Neuronal stem cell (in vitro differentiated cells): ENCODE results near the gene DHX16.

Source experiments
- DNase-seq: peaks from one replicate; pipeline ENCODE4 v3.0.0-alpha.2; 2013; ENCODE audit warnings: low spot score
- H2AFZ ChIP-seq: one replicate; pipeline ENCODE4 v1.6.1; 2013; ENCODE audit warnings: mild to moderate bottlenecking, low read length, inconsistent platforms
- H2AK5ac ChIP-seq: 2 replicates; pipeline ENCODE4 v1.6.1; 2013; ENCODE audit warnings: low read depth, mild to moderate bottlenecking, inconsistent platforms, low read length, moderate library complexity, mixed read lengths
- H2BK120ac ChIP-seq: 2 replicates; pipeline ENCODE4 v1.6.1; 2013; ENCODE audit warnings: low read depth, mild to moderate bottlenecking, inconsistent platforms, low read length, moderate library complexity, mixed read lengths
- H2BK12ac ChIP-seq: one replicate; pipeline ENCODE4 v1.6.1; 2013; ENCODE audit warnings: low read length, inconsistent platforms
- H2BK15ac ChIP-seq: 2 replicates; pipeline ENCODE4 v1.6.1; 2013; ENCODE audit warnings: mild to moderate bottlenecking, low read length, inconsistent platforms, mixed read lengths
- H2BK5ac ChIP-seq: one replicate; pipeline ENCODE4 v1.6.1; 2013; ENCODE audit warnings: inconsistent platforms, mild to moderate bottlenecking, low read length, moderate library complexity
- H3K14ac ChIP-seq: one replicate; pipeline ENCODE4 v1.6.1; 2013; ENCODE audit warnings: low read length, inconsistent platforms
- H3K18ac ChIP-seq: 2 replicates; pipeline ENCODE4 v1.6.1; 2013; ENCODE audit warnings: low read length, inconsistent platforms
- H3K23ac ChIP-seq: 2 replicates; pipeline ENCODE4 v1.6.1; 2013; ENCODE audit warnings: low read depth, mild to moderate bottlenecking, mixed read lengths, low read length, inconsistent platforms; ENCODE audit not compliant: poor library complexity
- H3K27ac ChIP-seq: replicated peaks from 3 replicates; pipeline ENCODE4 v1.5.1; 2013; ENCODE audit warnings: low read length, inconsistent platforms
- H3K27me3 ChIP-seq, 3 experiments: 2 replicates each; pipeline ENCODE4 v1.6.1; 2013; ENCODE audit warnings: low read length in 3 of 3, mild to moderate bottlenecking in 2 of 3, inconsistent platforms in 1 of 3, low read depth in 1 of 3, mixed read lengths in 1 of 3, moderate library complexity in 1 of 3; ENCODE audit not compliant: control insufficient read depth in 3 of 3, insufficient read depth in 3 of 3
- H3K36me3 ChIP-seq, 2 donors: replicated peaks in 1 of 2; 2 replicates each; pipeline ENCODE4 v1.6.1; 2013; ENCODE audit warnings: low read length in 2 of 2; ENCODE audit not compliant: control insufficient read depth in 2 of 2, insufficient read depth in 2 of 2
- H3K4ac ChIP-seq: 2 replicates; pipeline ENCODE4 v1.6.1; 2013; ENCODE audit warnings: inconsistent platforms, mild to moderate bottlenecking, low read length, moderate library complexity
- H3K4me1 ChIP-seq, 2 donors: 1 replicate in 1 of 2; 2 replicates in 1 of 2; pipeline ENCODE4 v1.6.1; 2013; ENCODE audit warnings: low read length in 2 of 2, low read depth in 1 of 2; ENCODE audit not compliant: control insufficient read depth in 2 of 2, insufficient read depth in 1 of 2
- H3K4me2 ChIP-seq: one replicate; pipeline ENCODE4 v1.6.1; 2013; ENCODE audit warnings: mild to moderate bottlenecking, low read length, inconsistent platforms; ENCODE audit not compliant: insufficient read depth, poor library complexity, severe bottlenecking
- H3K4me3 ChIP-seq, 2 donors: 2 replicates each; pipeline ENCODE4 v1.5.1; 2013; ENCODE audit warnings: low read length in 2 of 2, mild to moderate bottlenecking in 2 of 2, inconsistent platforms in 1 of 2, moderate library complexity in 1 of 2
- H3K79me1 ChIP-seq: one replicate; pipeline ENCODE4 v1.6.1; 2013; ENCODE audit warnings: low read depth, mild to moderate bottlenecking, inconsistent platforms, low read length, moderate library complexity
- H3K9ac ChIP-seq: one replicate; pipeline ENCODE4 v1.6.1; 2013; ENCODE audit warnings: mild to moderate bottlenecking, low read depth, low read length, inconsistent platforms; ENCODE audit not compliant: poor library complexity
- H3K9me3 ChIP-seq, 2 donors: replicated peaks in 1 of 2; 2 replicates each; pipeline versions ENCODE3 to v1.6.1; 2013; ENCODE audit warnings: low read length in 2 of 2, mild to moderate bottlenecking in 2 of 2, inconsistent platforms in 1 of 2, low read depth in 1 of 2, mixed read lengths in 1 of 2, moderate library complexity in 1 of 2; ENCODE audit not compliant: control insufficient read depth in 2 of 2, insufficient read depth in 1 of 2
- H4K8ac ChIP-seq: one replicate; pipeline ENCODE4 v1.6.1; 2013; ENCODE audit warnings: low read depth, mild to moderate bottlenecking, inconsistent platforms, low read length, moderate library complexity
- H4K91ac ChIP-seq: one replicate; pipeline ENCODE4 v1.6.1; 2013; ENCODE audit warnings: low read length, low read depth, mild to moderate bottlenecking, inconsistent platforms; ENCODE audit not compliant: poor library complexity
- WGBS, 2 donors: extraction: QIAGEN DNeasy Blood & Tissue Kit; methylation state at CpG; one replicate each; pipeline ENCODE4 v1.1.7; 2013; ENCODE audit warnings: missing lambda C conversion rate in 2 of 2, mixed read lengths in 1 of 2; ENCODE audit not compliant: insufficient read length in 2 of 2, insufficient replicate concordance in 1 of 2; ENCODE audit errors: extremely low coverage in 2 of 2; 5-methylcytosine and 5-hydroxymethylcytosine counted together

DHX16 gene

DNA sequence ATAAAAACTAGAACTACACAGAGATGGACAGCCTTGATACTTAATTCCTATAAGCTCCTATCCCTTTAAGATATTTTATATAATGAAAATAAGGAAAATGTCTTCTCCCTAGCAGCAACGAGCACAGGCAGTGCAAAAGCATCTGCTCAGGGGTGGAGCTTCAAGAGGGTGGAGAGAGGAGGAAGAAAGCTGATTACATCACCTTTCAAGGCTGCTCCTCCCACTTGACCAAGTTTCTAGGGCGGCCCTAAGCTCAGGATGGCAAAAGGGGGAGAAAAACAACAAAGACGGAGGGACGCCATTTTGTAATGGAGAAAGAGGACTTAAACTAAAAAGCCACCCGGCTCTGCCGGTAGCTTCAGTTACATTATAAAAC is 58.0 kb downstream of the DHX16 start:
- no peak overlapping the region for H3K18ac ChIP-seq
- WGBS, 2 donors: no CpG with 5 or more reads among the region's 6 CpGs
- peaks cover 11% of the 10 kb centered on the region in 2 donors for H3K4me1 ChIP-seq
- DNase-seq: peak; percentile 92
- H2BK12ac ChIP-seq: no peak overlapping the region
- H4K8ac ChIP-seq: no peak overlapping the region
- no peak overlapping the region for H3K27ac ChIP-seq
- H3K36me3 ChIP-seq: peaks cover 10 to 72% of the 10 kb centered on the region in 2 donors
- no peak overlapping the region for H2AK5ac ChIP-seq
- H3K27me3 ChIP-seq: no peaks in the 10 kb centered on the region
- peaks cover 2% of the 10 kb centered on the region for H3K79me1 ChIP-seq
- no peak overlapping the region for H2BK15ac ChIP-seq
- no peak overlapping the region for H3K14ac ChIP-seq
- H3K9me3 ChIP-seq: no peaks in the 10 kb centered on the region
- H3K4me2 ChIP-seq: peak overlapping the region; percentile 60
- H4K91ac ChIP-seq: no peak overlapping the region
- no peak overlapping the region for H2BK5ac ChIP-seq
- H3K9ac ChIP-seq: no peak overlapping the region
- H3K23ac ChIP-seq: no peak overlapping the region
- H2BK120ac ChIP-seq: no peak overlapping the region
- peak overlapping the region in 1 of 2 donors; percentile 73 for H3K4me3 ChIP-seq
- no peak overlapping the region for H3K4ac ChIP-seq
- no peak overlapping the region for H2AFZ ChIP-seq

DNA sequence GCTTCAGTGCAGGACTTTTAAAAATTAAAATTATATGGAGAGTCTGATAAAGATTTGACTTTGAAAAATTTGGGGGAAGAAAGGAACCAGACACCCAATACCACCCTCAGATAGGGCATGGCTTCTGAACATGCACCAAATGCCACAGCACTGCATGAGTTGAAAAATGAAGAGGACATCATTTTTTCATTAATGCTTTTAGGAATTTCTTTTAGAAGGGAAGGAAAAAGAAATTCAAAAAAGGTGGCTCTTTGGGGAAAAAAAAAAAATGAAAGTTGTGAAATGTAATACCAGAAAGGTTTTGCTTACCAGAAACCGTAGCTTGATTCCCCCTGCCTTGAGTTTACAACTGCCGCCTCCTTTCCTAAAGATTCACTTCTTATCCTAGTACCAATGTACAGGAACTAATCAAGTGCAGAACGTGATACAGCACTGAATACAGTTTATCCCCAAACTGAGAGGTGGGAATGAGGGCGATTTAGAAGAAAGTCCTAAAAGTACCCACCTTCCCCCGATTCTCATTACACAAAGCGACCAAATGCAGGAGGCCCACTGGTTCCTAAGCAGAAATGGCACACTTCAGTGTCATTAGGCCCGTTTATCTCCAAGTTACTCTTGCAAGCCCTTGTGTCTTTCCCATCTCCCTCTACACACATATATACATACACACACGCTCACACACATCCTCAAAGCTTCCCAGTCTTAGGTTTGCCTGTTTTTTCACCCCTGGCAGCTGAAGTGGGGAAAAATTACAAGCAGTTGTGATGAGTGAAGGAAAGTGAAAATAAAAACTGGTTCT is 58.6 kb downstream of the DHX16 start:
- peaks cover 2% of the 10 kb centered on the region for H3K79me1 ChIP-seq
- no peak overlapping the region for H2BK120ac ChIP-seq
- H2AFZ ChIP-seq: no peak overlapping the region
- peak overlapping the region; percentile 58 to 73 for H3K4me3 ChIP-seq
- H2AK5ac ChIP-seq: no peak overlapping the region
- no peak overlapping the region for H4K91ac ChIP-seq
- no peak overlapping the region for H3K23ac ChIP-seq
- H3K9me3 ChIP-seq: no peaks in the 10 kb centered on the region
- no peak overlapping the region for H3K18ac ChIP-seq
- H3K27me3 ChIP-seq: no peaks in the 10 kb centered on the region
- H3K36me3 ChIP-seq: peaks cover 11 to 72% of the 10 kb centered on the region in 2 donors
- H4K8ac ChIP-seq: no peak overlapping the region
- no peak overlapping the region for H2BK12ac ChIP-seq
- no peak for DNase-seq
- H3K4me2 ChIP-seq: peak overlapping the region; percentile 60
- WGBS, 2 donors: no CpG with 5 or more reads among the region's 8 CpGs
- H2BK15ac ChIP-seq: no peak overlapping the region
- H3K9ac ChIP-seq: peak overlapping the region; percentile 87
- H3K4me1 ChIP-seq: peaks cover 11% of the 10 kb centered on the region in 2 donors
- no peak overlapping the region for H3K4ac ChIP-seq
- H3K27ac ChIP-seq: peak overlapping the region; percentile 34
- H2BK5ac ChIP-seq: no peak overlapping the region
- no peak overlapping the region for H3K14ac ChIP-seq

GRCh38 chr6:30613251-30614043 is 59.4 kb downstream of the DHX16 start:
- Histone ChIP-seq H2BK12ac (no peak overlapping the region), H3K14ac (no peak overlapping the region), H3K79me1 (peaks cover 2% of the 10 kb centered on the region), H3K23ac (no peak overlapping the region), H2AK5ac (no peak overlapping the region), H3K4me3 (no peak overlapping the region), H2BK120ac (no peak overlapping the region), H2BK5ac (no peak overlapping the region), H2BK15ac (no peak overlapping the region), H3K9ac (no peak overlapping the region), H3K27me3 (no peaks in the 10 kb centered on the region), H3K4me2 (peak overlapping the region; percentile 13), H2AFZ (no peak overlapping the region), H3K9me3 (no peaks in the 10 kb centered on the region), H3K27ac (no peak overlapping the region), H4K91ac (no peak overlapping the region), H3K4me1 (peaks cover 8 to 10% of the 10 kb centered on the region in 2 donors), H3K4ac (no peak overlapping the region), H3K18ac (no peak overlapping the region), H4K8ac (no peak overlapping the region), H3K36me3 (peaks cover 18 to 77% of the 10 kb centered on the region in 2 donors)
- no peak for DNase-seq

DNA sequence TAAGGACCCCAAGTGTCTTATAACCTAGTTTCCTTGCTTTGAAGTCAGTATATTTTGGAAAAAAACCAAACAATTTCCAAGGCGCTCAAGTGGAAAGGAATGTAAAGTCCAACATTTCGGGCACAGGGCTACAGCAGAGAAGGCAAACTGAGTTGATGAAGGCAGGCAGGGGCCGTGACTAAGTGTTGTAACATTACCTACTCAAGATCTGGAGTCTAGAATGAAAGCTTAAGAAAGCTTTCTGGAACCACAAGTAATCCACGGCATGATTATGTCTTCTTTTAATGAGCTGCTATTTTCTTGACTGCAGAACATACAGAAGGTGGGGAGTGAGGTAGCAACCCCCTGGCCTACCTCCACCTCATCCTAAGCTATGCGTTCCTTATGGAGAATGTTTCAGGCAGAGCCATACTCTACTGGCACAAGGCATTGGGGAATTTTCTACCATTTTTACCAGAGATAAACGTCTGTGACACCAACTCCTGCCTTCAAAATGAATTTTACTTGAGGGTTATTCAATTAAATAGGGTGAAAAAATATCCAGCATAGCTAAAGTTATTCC is 60.0 kb downstream of the DHX16 start:
- Histone ChIP-seq H2AK5ac (no peak overlapping the region), H3K4me3 (no peak overlapping the region), H2BK120ac (no peak overlapping the region), H3K4me1 (peaks cover 5 to 6% of the 10 kb centered on the region in 2 donors), H3K79me1 (peaks cover 2% of the 10 kb centered on the region), H2BK12ac (no peak overlapping the region), H3K9me3 (no peaks in the 10 kb centered on the region), H3K4ac (no peak overlapping the region), H3K23ac (no peak overlapping the region), H3K9ac (no peak overlapping the region), H2BK5ac (no peak overlapping the region), H2BK15ac (no peak overlapping the region), H4K91ac (no peak overlapping the region), H3K18ac (no peak overlapping the region), H3K27ac (no peak overlapping the region), H3K14ac (no peak overlapping the region), H3K4me2 (no peak overlapping the region), H2AFZ (no peak overlapping the region), H3K27me3 (no peaks in the 10 kb centered on the region), H4K8ac (no peak overlapping the region), H3K36me3 (peaks cover 18 to 84% of the 10 kb centered on the region in 2 donors)
- no CpG with 5 or more reads among the region's 6 CpGs for WGBS, 2 donors
- DNase-seq: no peak
